OCI-LY1 (cell line): Measurements from ENCODE around the gene SNED1.

Experiments used
- H2AFZ ChIP-seq: fragments of 200-600 bp; sonication (generic), shearing (Covaris generic); 2 replicates; pipeline ENCODE4 v1.6.0; 2014; ENCODE audit warnings: antibody characterized with exemption, mild to moderate bottlenecking, low read length
- H3F3A ChIP-seq: fragments of 200-600 bp; sonication (generic), shearing (Covaris generic); 2 replicates; pipeline ENCODE4 v1.6.0; 2014; ENCODE audit warnings: mild to moderate bottlenecking, antibody characterized with exemption, low read length, moderate library complexity; ENCODE audit not compliant: insufficient read depth
- H3K27ac ChIP-seq: fragments of 200-600 bp; sonication (generic); 2 replicates; pipeline ENCODE4 v1.5.1; 2014; ENCODE audit warnings: low read length, mixed run types, mild to moderate bottlenecking, low read depth; ENCODE audit not compliant: poor library complexity, severe bottlenecking
- H3K27me3 ChIP-seq: fragments of 200-600 bp; sonication (generic); 2 replicates; pipeline ENCODE4 v1.6.0; 2014; ENCODE audit warnings: antibody characterized with exemption, mild to moderate bottlenecking, low read length, moderate library complexity; ENCODE audit not compliant: insufficient read depth
- H3K36me3 ChIP-seq: fragments of 200-600 bp; sonication (generic); 2 replicates; pipeline ENCODE4 v1.6.1; 2014; ENCODE audit warnings: mild to moderate bottlenecking, antibody characterized with exemption, low read length, moderate library complexity, mixed read lengths; ENCODE audit not compliant: insufficient read depth
- H3K4me1 ChIP-seq: fragments of 200-600 bp; sonication (generic); 2 replicates; pipeline ENCODE4 v1.5.1; 2014; ENCODE audit warnings: mild to moderate bottlenecking, low read length, moderate library complexity; ENCODE audit not compliant: insufficient read depth, severe bottlenecking
- H3K4me2 ChIP-seq: fragments of 200-600 bp; sonication (generic), shearing (Covaris generic); 2 replicates; pipeline ENCODE4 v1.6.1; 2014; ENCODE audit warnings: low read length
- H3K4me3 ChIP-seq: fragments of 200-600 bp; sonication (generic); 2 replicates; pipeline ENCODE4 v1.5.1; 2014; ENCODE audit warnings: low read length, low read depth, mild to moderate bottlenecking, mixed read lengths; ENCODE audit not compliant: poor library complexity, severe bottlenecking
- H3K79me2 ChIP-seq: fragments of 200-600 bp; shearing (Covaris generic); 2 replicates; pipeline ENCODE4 v1.6.1; 2016; ENCODE audit warnings: mixed run types, low read length, mixed read lengths; ENCODE audit not compliant: insufficient read depth
- H3K9ac ChIP-seq: fragments of 200-600 bp; sonication (generic), shearing (Covaris generic); 2 replicates; pipeline ENCODE4 v1.6.1; 2014; ENCODE audit warnings: mild to moderate bottlenecking, low read length, mixed read lengths
- H3K9me2 ChIP-seq: fragments of 200-600 bp; sonication (generic), shearing (Covaris generic); 2 replicates; pipeline ENCODE4 v1.6.1; 2014; ENCODE audit warnings: low read depth, mild to moderate bottlenecking, low read length, mixed read lengths
- H3K9me3 ChIP-seq: fragments of 200-600 bp; shearing (Covaris generic); 2 replicates; pipeline ENCODE4 v1.6.1; 2014; ENCODE audit warnings: low read length, mixed read lengths
- H4K20me1 ChIP-seq: fragments of 200-600 bp; sonication (generic), shearing (Covaris generic); 2 replicates; pipeline ENCODE4 v1.6.0; 2016; ENCODE audit warnings: mild to moderate bottlenecking, low read length; ENCODE audit not compliant: insufficient read depth
- EZH2 ChIP-seq: fragments of 200-600 bp; sonication (generic), shearing (Covaris generic); IDR thresholded peaks from 2 replicates; pipeline ENCODE4 v1.8.0; 2017; ENCODE audit warnings: borderline replicate concordance, mixed run types, mild to moderate bottlenecking, antibody characterized with exemption, low read length, moderate library complexity, mixed read lengths
- TF ChIP-seq, protein P1 (sequence below): fragments of 200-600 bp; sonication (generic), shearing (Covaris generic); IDR thresholded peaks from 2 replicates; pipeline ENCODE4 v1.5.1; 2017; ENCODE audit warnings: mild to moderate bottlenecking, antibody characterized with exemption, low read length, moderate library complexity, mixed read lengths

Gene SNED1

GRCh38 chr2:240988571-240989271 is 9.7 kb upstream of the SNED1 start:
- Histone ChIP-seq H3K27ac (no peak overlapping the region), H3K36me3 (no peaks in the 10 kb centered on the region), H4K20me1 (no peaks in the 10 kb centered on the region)

DNA sequence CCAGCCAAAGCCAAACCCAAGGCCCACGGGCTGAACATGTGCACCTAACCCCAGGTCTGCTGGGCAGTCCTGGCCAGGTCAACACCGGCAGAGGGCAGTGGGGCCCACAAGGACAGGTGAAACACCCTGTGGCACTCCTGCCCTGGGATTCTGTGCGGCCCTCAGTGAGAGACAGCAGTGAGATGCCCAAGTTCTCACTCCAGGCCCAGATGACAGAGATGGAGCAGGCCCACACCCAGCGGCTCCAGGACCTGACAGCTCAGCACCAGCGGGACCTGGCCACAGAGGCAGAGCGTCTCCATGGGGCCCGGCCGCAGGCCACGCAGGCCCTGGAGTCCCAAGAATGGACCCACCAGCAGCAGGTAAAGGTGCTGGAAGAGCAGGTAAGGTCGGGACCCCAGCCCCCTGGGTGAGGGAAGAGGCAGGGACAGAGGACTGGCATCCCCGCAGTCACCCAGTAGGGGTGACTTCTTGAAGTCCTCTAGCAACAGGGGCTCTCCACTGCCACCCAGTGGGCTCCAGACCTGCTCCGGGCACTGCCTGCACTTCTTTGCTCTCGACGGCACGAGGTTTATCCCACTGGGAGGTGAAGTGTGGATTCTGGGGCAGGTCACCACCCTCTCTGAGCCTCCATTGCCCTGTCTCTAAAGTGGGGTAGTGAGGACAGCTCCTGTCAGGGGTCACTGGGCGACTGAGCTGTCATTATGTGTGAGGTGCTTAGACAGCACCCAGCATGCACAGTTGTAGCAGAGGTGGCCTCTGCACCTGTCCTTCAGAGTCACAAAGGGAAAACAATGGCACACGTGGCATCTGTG is 8.8 kb upstream of the SNED1 start:
- no peaks in the 10 kb centered on the region for H3K79me2 ChIP-seq

More at GRCh38 chr2:240988571-240989271, 9.7 kb upstream of the SNED1 start:
- TF ChIP-seq, protein P1, sequence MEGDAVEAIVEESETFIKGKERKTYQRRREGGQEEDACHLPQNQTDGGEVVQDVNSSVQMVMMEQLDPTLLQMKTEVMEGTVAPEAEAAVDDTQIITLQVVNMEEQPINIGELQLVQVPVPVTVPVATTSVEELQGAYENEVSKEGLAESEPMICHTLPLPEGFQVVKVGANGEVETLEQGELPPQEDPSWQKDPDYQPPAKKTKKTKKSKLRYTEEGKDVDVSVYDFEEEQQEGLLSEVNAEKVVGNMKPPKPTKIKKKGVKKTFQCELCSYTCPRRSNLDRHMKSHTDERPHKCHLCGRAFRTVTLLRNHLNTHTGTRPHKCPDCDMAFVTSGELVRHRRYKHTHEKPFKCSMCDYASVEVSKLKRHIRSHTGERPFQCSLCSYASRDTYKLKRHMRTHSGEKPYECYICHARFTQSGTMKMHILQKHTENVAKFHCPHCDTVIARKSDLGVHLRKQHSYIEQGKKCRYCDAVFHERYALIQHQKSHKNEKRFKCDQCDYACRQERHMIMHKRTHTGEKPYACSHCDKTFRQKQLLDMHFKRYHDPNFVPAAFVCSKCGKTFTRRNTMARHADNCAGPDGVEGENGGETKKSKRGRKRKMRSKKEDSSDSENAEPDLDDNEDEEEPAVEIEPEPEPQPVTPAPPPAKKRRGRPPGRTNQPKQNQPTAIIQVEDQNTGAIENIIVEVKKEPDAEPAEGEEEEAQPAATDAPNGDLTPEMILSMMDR, result no peak
- no peak for TF ChIP-seq EZH2
- no peaks in the 10 kb centered on the region for H3K9me3 ChIP-seq
- no peaks in the 10 kb centered on the region for H3K79me2 ChIP-seq
- no peaks in the 10 kb centered on the region for H3F3A ChIP-seq
- H3K27me3 ChIP-seq, result peaks cover 5% of the 10 kb centered on the region; the same call in 1 of the 2 replicates
- H3K9ac ChIP-seq, result no peak overlapping the region
- H3K4me2 ChIP-seq, result no peak overlapping the region
- H3K4me3 ChIP-seq, result no peak overlapping the region
- no peak overlapping the region for H2AFZ ChIP-seq
- no peaks in the 10 kb centered on the region for H3K9me2 ChIP-seq
- peaks cover 5% of the 10 kb centered on the region for H3K4me1 ChIP-seq

DNA sequence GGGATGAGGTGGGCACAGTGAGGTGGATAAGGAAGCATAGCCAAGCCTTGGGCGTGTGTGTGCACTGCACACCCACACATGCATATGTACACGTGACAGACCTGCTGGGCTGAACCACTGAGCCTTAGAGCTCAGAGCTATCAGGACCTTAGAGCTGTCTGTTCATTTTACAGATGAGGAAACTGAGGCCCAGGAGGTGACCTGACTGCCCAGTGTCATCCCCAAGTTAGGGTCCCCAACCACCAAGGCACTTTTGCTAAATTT is 8.2 kb upstream of the SNED1 start:
- Histone ChIP-seq H3K9ac (no peak overlapping the region), H3K27me3 (peaks cover 5% of the 10 kb centered on the region; the same call in 1 of the 2 replicates), H3K36me3 (no peaks in the 10 kb centered on the region), H3K9me2 (no peaks in the 10 kb centered on the region), H4K20me1 (no peaks in the 10 kb centered on the region), H2AFZ (no peak overlapping the region), H3K4me1 (peaks cover 5% of the 10 kb centered on the region), H3F3A (no peaks in the 10 kb centered on the region), H3K4me3 (no peak overlapping the region), H3K27ac (no peak overlapping the region), H3K4me2 (no peak overlapping the region), H3K9me3 (no peaks in the 10 kb centered on the region), H3K79me2 (no peaks in the 10 kb centered on the region)
- TF ChIP-seq, protein P1, result no peak

More for the DNA sequence above, 8.8 kb upstream of the SNED1 start:
- Histone ChIP-seq H3K9ac (no peak overlapping the region), H3K36me3 (no peaks in the 10 kb centered on the region), H2AFZ (no peak overlapping the region), H3K4me2 (no peak overlapping the region), H3K9me2 (no peaks in the 10 kb centered on the region), H3K4me3 (no peak overlapping the region), H3K4me1 (peaks cover 5% of the 10 kb centered on the region), H3K27me3 (peaks cover 5% of the 10 kb centered on the region; the same call in 1 of the 2 replicates), H3K27ac (no peak overlapping the region), H4K20me1 (no peaks in the 10 kb centered on the region), H3F3A (no peaks in the 10 kb centered on the region), H3K9me3 (no peaks in the 10 kb centered on the region)
- TF ChIP-seq EZH2, result no peak
- TF ChIP-seq, protein P1, result peak; percentile 65
